SK-N-SH (cell line): ENCODE data around the gene SSBP2. TPM values are rescaled to one million over a fixed set of nuclear protein-coding genes. Genes with fewer than 3 reads are reported as not detected.

Experiments
- CTCF ChIA-PET: fragments of 300-600, 350-600 bp; formaldehyde crosslinking; extraction: SDS; loops from one replicate; lab custom pipeline; 2021; lab: Yijun Ruan, JAX
- POLR2A ChIA-PET: fragments of 350-600 bp; sonication (Branson Sonifier 250); formaldehyde crosslinking; extraction: SDS; loops from one replicate; lab custom pipeline; 2020; ENCODE audit warnings: antibody characterized with exemption, inconsistent platforms; lab: Yijun Ruan, JAX
- DNase-seq: peaks from one replicate; pipeline ENCODE4 v3.0.0; 2012
- H2AFZ ChIP-seq: fragments of 200-600 bp; sonication (generic); 2 replicates; pipeline ENCODE4 v1.8.1; 2016; ENCODE audit warnings: antibody characterized with exemption, mild to moderate bottlenecking, low read depth
- H3F3A ChIP-seq: fragments of 200-600 bp; sonication (generic); replicated peaks from 2 replicates; pipeline ENCODE3; 2016; ENCODE audit warnings: antibody characterized with exemption, mild to moderate bottlenecking; ENCODE audit not compliant: insufficient read depth
- H3K27ac ChIP-seq, 2 experiments: fragments of 200-500 bp in 1 of 2; fragments of 200-600 bp in 1 of 2; sonication (Bioruptor generic) in 1 of 2; sonication (generic), shearing (Covaris generic) in 1 of 2; 2 replicates each; pipeline versions ENCODE4 v1.5.1 to v1.6.1; 2014 to 2016; ENCODE audit warnings: low read depth in 2 of 2, inconsistent platforms in 1 of 2, low read length in 1 of 2, mild to moderate bottlenecking in 1 of 2, mixed read lengths in 1 of 2
- H3K27me3 ChIP-seq: fragments of 200-600 bp; sonication (generic), shearing (Covaris generic); 2 replicates; pipeline ENCODE4 v1.6.1; 2016; ENCODE audit warnings: mixed run types; ENCODE audit not compliant: insufficient read depth
- H3K36me3 ChIP-seq, 2 experiments: fragments of 200-500 bp in 1 of 2; fragments of 200-600 bp in 1 of 2; sonication (Bioruptor generic) in 1 of 2; sonication (generic) in 1 of 2; replicated peaks in 1 of 2; 2 replicates each; pipeline versions ENCODE3 to v1.5.1; 2014 to 2016; ENCODE audit warnings: low read length in 1 of 2, mild to moderate bottlenecking in 1 of 2; ENCODE audit not compliant: insufficient read depth in 2 of 2, control insufficient read depth in 1 of 2
- H3K4me1 ChIP-seq, 2 experiments: fragments of 200-500 bp in 1 of 2; fragments of 200-600 bp in 1 of 2; sonication (Bioruptor generic) in 1 of 2; sonication (generic), shearing (Covaris generic) in 1 of 2; 2 replicates each; pipeline versions ENCODE4 v1.5.1 to v1.6.1; 2014 to 2016; ENCODE audit warnings: low read depth in 1 of 2, low read length in 1 of 2, mixed run types in 1 of 2; ENCODE audit not compliant: insufficient read depth in 2 of 2, control insufficient read depth in 1 of 2
- H3K4me2 ChIP-seq: fragments of 200-600 bp; sonication (generic), shearing (Covaris generic); 2 replicates; pipeline ENCODE4 v1.6.1; 2017; ENCODE audit warnings: mixed run types
- H3K4me3 ChIP-seq, 2 experiments: fragments of 200-500 bp in 1 of 2; fragments of 200-600 bp in 1 of 2; sonication (Bioruptor generic) in 1 of 2; sonication (generic), shearing (Covaris generic) in 1 of 2; 2 replicates each; pipeline versions ENCODE4 v1.5.1 to v1.8.1; 2014 to 2016; ENCODE audit warnings: low read depth in 2 of 2, inconsistent platforms in 1 of 2, low read length in 1 of 2, mild to moderate bottlenecking in 1 of 2, mixed read lengths in 1 of 2, moderate library complexity in 1 of 2
- H3K79me2 ChIP-seq: fragments of 200-600 bp; sonication (generic); 2 replicates; pipeline ENCODE4 v1.8.1; 2017; ENCODE audit warnings: mild to moderate bottlenecking; ENCODE audit not compliant: insufficient read depth
- H3K9ac ChIP-seq: fragments of 200-600 bp; sonication (generic); 2 replicates; pipeline ENCODE4 v1.6.1; 2017; ENCODE audit warnings: mixed run types
- H3K9me2 ChIP-seq: fragments of 200-600 bp; sonication (generic); 2 replicates; pipeline ENCODE4 v1.6.1; 2017; ENCODE audit warnings: mixed run types
- H3K9me3 ChIP-seq: fragments of 200-600 bp; sonication (generic); 2 replicates; pipeline ENCODE4 v1.6.1; 2017; ENCODE audit warnings: mixed run types, mild to moderate bottlenecking, moderate library complexity
- H4K20me1 ChIP-seq: fragments of 200-600 bp; sonication (generic); 2 replicates; pipeline ENCODE4 v1.6.1; 2017; ENCODE audit warnings: mild to moderate bottlenecking, mixed run types; ENCODE audit not compliant: insufficient read depth
- EP300 ChIP-seq, 2 experiments: IDR thresholded peaks; 2 replicates each; pipeline versions ENCODE4 v1.4.0 to v1.6.1; 2012; ENCODE audit warnings: borderline replicate concordance in 1 of 2, low read depth in 1 of 2, low read length in 1 of 2
- EZH2phosphoT487 ChIP-seq: fragments of 200-600 bp; sonication (generic); IDR thresholded peaks from 2 replicates; pipeline ENCODE4 v1.6.1; 2017; ENCODE audit warnings: low read depth, mixed run types, mild to moderate bottlenecking, antibody characterized with exemption, moderate library complexity, borderline replicate concordance
- FOSL2 ChIP-seq: IDR thresholded peaks from 2 replicates; pipeline ENCODE4 v1.4.0; 2012; ENCODE audit warnings: low read depth, mild to moderate bottlenecking, moderate library complexity, borderline replicate concordance
- NFIC ChIP-seq: IDR thresholded peaks from 2 replicates; pipeline ENCODE4 v1.4.0; 2012; ENCODE audit warnings: borderline replicate concordance
- WGBS: methylation state at CpG from one replicate; pipeline ENCODE4 v1.1.6; 2017; ENCODE audit warnings: low lambda C conversion rate; 5-methylcytosine and 5-hydroxymethylcytosine counted together
- polyA plus RNA-seq, 3 experiments: library from polyadenylated mRNA; depleted of rRNA; stranded (reverse); fragments of >200 nt; gene quantifications; 2 replicates each; pipeline ENCODE4 v1.2.3, GENCODE V29; 2012
- TF ChIP-seq, protein P1 (sequence below): IDR thresholded peaks from 2 replicates; pipeline ENCODE4 v1.6.1; 2012; ENCODE audit warnings: mild to moderate bottlenecking, low read depth, low read length, moderate library complexity
- TF ChIP-seq, protein P2 (sequence below): fragments of 200-600 bp; sonication (generic); IDR thresholded peaks from 2 replicates; pipeline ENCODE4 v1.6.1; 2017; ENCODE audit warnings: antibody characterized with exemption, mild to moderate bottlenecking, moderate library complexity
- TF ChIP-seq, protein P3 (sequence below): fragments of 150-350 bp; IDR thresholded peaks from 2 replicates; pipeline ENCODE4 v1.6.1; 2017; ENCODE audit warnings: antibody characterized with exemption, low read length, low read depth, borderline replicate concordance

Gene SSBP2
- polyA plus RNA-seq, 1 of the 3 experiments (the other 2 are of a cell fraction) = 35.3 TPM

DNA sequence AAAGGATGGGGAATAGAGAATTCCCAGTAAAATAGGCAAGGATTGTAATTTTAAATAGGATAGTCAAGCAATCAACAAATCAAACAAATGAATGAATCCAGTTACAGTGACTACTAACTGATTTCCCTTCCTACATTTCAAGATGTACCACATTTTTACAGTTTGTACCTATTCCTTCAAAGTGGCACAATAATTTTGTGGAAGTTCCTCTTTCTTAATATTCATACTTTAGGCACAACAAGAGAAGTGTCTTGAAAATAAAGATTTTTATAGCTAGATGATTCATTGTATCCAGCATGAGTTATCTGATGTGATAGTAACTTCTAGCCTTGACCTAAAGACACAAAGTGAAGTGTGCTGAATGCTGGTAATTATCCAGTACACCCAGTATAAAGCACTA, 234.8 kb downstream of the SSBP2 start (continued):
- TF ChIP-seq, protein P1, sequence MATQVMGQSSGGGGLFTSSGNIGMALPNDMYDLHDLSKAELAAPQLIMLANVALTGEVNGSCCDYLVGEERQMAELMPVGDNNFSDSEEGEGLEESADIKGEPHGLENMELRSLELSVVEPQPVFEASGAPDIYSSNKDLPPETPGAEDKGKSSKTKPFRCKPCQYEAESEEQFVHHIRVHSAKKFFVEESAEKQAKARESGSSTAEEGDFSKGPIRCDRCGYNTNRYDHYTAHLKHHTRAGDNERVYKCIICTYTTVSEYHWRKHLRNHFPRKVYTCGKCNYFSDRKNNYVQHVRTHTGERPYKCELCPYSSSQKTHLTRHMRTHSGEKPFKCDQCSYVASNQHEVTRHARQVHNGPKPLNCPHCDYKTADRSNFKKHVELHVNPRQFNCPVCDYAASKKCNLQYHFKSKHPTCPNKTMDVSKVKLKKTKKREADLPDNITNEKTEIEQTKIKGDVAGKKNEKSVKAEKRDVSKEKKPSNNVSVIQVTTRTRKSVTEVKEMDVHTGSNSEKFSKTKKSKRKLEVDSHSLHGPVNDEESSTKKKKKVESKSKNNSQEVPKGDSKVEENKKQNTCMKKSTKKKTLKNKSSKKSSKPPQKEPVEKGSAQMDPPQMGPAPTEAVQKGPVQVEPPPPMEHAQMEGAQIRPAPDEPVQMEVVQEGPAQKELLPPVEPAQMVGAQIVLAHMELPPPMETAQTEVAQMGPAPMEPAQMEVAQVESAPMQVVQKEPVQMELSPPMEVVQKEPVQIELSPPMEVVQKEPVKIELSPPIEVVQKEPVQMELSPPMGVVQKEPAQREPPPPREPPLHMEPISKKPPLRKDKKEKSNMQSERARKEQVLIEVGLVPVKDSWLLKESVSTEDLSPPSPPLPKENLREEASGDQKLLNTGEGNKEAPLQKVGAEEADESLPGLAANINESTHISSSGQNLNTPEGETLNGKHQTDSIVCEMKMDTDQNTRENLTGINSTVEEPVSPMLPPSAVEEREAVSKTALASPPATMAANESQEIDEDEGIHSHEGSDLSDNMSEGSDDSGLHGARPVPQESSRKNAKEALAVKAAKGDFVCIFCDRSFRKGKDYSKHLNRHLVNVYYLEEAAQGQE = no peak
- TF ChIP-seq, all 33 proteins: peak for 0

DNA sequence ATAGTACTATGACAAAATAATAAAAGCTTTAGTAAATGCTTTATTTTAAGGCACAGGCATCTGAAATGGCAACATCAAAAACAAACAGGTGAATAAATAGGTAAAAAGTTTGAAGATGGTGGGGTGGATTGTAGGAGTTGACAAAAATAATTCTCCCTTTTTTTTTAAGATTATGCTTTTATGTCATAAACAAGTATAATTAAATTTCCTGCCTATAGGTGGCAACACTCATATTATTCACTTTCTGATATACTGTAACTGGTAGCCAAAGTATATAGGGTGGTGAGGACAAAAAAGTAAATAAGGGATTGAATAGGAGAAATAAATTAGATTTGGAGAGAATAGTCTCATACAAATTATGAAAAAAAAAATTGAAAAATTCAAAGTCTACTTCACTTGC, 236.9 kb downstream of the SSBP2 start:
- ChIA-PET POLR2A (no interaction called here), CTCF (no interaction called here)
- H3K4me3 ChIP-seq = no peak overlapping the region
- no peaks in the 10 kb centered on the region for H3K27me3 ChIP-seq
- no peak for DNase-seq
- H3K36me3 ChIP-seq = peaks cover 0 to 5% of the 10 kb centered on the region in 2 experiments
- H3K4me1 ChIP-seq = peaks cover 0 to 10% of the 10 kb centered on the region in 2 experiments; a peak in 1 of 4 replicates
- H3K79me2 ChIP-seq = no peaks in the 10 kb centered on the region; the same call in 1 of the 2 replicates
- no peak overlapping the region for H3K27ac ChIP-seq
- H4K20me1 ChIP-seq = no peaks in the 10 kb centered on the region
- H3F3A ChIP-seq = no peaks in the 10 kb centered on the region
- TF ChIP-seq, protein P2, sequence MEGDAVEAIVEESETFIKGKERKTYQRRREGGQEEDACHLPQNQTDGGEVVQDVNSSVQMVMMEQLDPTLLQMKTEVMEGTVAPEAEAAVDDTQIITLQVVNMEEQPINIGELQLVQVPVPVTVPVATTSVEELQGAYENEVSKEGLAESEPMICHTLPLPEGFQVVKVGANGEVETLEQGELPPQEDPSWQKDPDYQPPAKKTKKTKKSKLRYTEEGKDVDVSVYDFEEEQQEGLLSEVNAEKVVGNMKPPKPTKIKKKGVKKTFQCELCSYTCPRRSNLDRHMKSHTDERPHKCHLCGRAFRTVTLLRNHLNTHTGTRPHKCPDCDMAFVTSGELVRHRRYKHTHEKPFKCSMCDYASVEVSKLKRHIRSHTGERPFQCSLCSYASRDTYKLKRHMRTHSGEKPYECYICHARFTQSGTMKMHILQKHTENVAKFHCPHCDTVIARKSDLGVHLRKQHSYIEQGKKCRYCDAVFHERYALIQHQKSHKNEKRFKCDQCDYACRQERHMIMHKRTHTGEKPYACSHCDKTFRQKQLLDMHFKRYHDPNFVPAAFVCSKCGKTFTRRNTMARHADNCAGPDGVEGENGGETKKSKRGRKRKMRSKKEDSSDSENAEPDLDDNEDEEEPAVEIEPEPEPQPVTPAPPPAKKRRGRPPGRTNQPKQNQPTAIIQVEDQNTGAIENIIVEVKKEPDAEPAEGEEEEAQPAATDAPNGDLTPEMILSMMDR = peak; percentile 49
- no peak for TF ChIP-seq EZH2phosphoT487
- TF ChIP-seq, all 33 proteins: peak for 1
- Histone ChIP-seq H3K4me2 (no peak overlapping the region), H3K9me3 (no peaks in the 10 kb centered on the region), H3K9me2 (no peaks in the 10 kb centered on the region), H2AFZ (no peak overlapping the region), H3K9ac (no peak overlapping the region)

GRCh38 chr5:81513473-81513872, 237.4 kb downstream of the SSBP2 start:
- ChIA-PET CTCF (no interaction called here), POLR2A (no interaction called here)
- 80% methylated on average over 2 of the region's 2 CpGs for WGBS

More at GRCh38 chr5:81513473-81513872, 237.4 kb downstream of the SSBP2 start:
- TF ChIP-seq, protein P3, sequence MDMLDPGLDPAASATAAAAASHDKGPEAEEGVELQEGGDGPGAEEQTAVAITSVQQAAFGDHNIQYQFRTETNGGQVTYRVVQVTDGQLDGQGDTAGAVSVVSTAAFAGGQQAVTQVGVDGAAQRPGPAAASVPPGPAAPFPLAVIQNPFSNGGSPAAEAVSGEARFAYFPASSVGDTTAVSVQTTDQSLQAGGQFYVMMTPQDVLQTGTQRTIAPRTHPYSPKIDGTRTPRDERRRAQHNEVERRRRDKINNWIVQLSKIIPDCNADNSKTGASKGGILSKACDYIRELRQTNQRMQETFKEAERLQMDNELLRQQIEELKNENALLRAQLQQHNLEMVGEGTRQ = no peak
- no peak for TF ChIP-seq FOSL2
- no peak for TF ChIP-seq EP300 (IDR thresholded peaks at IDR 0.05; ENCODE audit: borderline replicate concordance in 1 of 2, low read depth in 1 of 2, low read length in 1 of 2)
- TF ChIP-seq NFIC = no peak
- H3K27me3 ChIP-seq = no peaks in the 10 kb centered on the region
- no peak for DNase-seq
- no peak overlapping the region for H3K4me3 ChIP-seq
- H3K79me2 ChIP-seq = no peaks in the 10 kb centered on the region; the same call in 1 of the 2 replicates
- H3F3A ChIP-seq = peaks cover under 1% of the 10 kb centered on the region
- no peak overlapping the region for H3K27ac ChIP-seq
- H3K9me2 ChIP-seq = no peaks in the 10 kb centered on the region
- no peaks in the 10 kb centered on the region for H4K20me1 ChIP-seq
- no peak overlapping the region for H2AFZ ChIP-seq
- peaks cover 0 to 5% of the 10 kb centered on the region in 2 experiments for H3K36me3 ChIP-seq
- H3K9me3 ChIP-seq = no peaks in the 10 kb centered on the region
- peaks cover 0 to 10% of the 10 kb centered on the region in 2 experiments; a peak in 1 of 4 replicates for H3K4me1 ChIP-seq
- H3K9ac ChIP-seq = no peak overlapping the region
- no peak overlapping the region for H3K4me2 ChIP-seq
